ENCODE measurements around the gene BRD2. TPM values are rescaled to one million over a fixed set of nuclear protein-coding genes. Genes with fewer than 3 reads are reported as not detected.
"Not testable (repeated sequence)": the region's sequence is repeated elsewhere in the genome, so short reads cannot be mapped to it uniquely, and the experiment has no call there.

The BRD2 gene
- total RNA-seq (2014; rRNA removed; shearing (Covaris generic)) = 96.2 and 107 TPM in 2 replicates
- polyA plus RNA-seq (2015; cell fraction: cytosol; rRNA removed) = 137 and 185 TPM in 2 replicates
- polyA plus RNA-seq (2015; cell fraction: nucleus; rRNA removed) = 311 and 340 TPM in 2 replicates

DNA sequence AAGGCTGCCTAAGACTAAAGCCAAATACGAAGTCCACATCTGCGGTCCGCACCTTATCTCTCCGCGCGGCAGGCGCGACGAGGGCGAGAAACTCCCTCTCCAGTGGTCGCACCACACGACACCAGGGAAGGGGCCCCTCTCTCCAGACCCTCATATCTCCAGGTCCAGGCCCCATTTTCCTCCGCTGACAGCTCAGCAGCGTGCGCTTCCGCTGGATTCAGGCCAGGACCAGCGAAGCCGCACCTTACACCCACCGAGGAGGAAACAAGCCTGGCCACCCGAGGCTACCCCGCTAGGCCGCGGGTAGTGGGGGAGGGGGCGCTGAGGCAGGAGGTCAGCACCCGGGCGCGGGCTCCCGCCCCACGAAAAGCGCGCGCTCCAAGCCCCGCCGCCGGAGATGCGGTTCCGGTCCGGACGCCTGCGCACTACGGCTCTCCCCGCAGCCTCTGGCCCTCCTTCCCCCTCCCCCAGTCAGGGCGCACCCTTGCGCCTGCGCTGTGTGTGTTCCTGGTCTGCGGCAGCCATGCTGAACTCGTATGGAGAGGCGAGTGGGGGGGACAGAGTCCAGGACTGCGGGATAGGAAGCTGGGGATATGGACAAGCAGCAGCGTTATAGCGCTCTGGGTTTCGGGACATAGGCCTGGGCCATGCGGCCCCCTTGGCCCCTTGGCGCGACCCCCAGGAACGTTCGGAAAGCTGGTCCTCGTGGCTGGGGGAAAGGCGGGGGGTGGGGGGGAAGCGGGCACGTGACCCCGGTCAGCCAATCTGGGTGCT is at the start of gene BRD2:
Gene BRD2 (plus strand): TSS at position 502 of the 774 bp plus-strand sequence. CDS start 4,305 bp downstream, outside the sequence.
- in situ Hi-C loops (cut with HindIII; ENCODE audit: low pct_unique_long_range_greater_than_20kb, low sequenced_read_pairs) = no loop called here
- peak; percentile 97 for DNase-seq (ENCODE audit: low read depth, low spot score)

DNA sequence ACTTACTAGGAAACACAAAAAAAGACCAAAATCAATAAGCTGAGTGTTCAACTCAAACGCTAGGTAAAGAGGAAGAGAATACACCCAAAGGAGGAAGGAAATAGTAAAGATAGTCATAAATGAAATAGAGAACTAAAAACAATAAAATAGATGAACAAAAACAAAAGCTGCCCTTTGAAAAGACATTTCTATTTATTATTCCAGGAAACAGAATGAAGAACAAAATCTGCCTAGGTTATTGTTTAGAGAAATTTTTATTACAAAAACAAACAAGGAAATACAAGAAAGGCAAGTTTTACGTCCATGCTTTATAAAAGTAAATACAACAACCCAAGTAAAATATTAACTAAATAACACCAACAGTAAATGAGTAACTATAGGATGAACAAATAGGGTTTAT is 47.7 kb upstream of the BRD2 start:
- DNase-seq (ENCODE audit: low read depth, low spot score) = no peak
- in situ Hi-C loops (cut with HindIII; ENCODE audit: low pct_unique_long_range_greater_than_20kb, low sequenced_read_pairs) = no loop called here

DNA sequence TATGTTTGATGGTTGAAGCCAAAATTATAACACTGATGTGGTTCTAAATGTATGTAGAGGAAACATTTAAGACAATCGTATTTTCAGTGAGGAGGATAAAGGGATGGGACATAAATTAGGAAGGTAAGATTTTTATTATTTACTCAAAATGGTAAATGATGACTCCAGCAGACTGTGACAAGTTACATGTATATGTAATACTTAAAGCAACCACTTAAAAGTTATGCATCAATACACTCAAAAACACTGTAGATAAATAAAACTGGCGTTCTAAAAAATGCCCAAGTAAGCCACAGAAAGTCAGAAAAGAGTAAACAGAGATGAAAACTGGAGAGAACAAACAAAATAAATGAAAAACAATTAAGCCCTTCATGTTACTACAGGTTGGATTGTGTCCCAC is 46.3 kb upstream of the BRD2 start:
- in situ Hi-C loops (cut with HindIII; ENCODE audit: low pct_unique_long_range_greater_than_20kb, low sequenced_read_pairs) = no loop called here
- no peak for DNase-seq (ENCODE audit: low read depth, low spot score)

DNA sequence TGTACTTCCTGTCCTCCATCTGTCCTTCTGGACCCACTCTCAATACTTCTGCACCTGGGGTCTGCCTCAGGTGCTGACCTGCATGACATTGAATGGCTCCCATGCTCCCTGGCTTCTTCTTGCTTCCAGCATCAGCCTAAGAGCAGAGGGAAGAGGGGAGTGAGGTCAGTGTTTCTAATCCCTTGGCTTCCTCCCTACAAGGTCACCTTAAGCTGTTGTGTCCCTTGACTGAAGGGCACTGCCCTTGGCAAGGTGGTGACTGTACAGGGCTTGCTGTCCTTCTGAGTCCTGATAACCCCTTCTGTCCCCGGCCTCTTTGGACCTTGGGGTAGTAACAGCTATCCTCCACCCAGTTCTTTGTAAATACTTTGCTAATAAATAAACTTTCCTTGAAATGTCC is 37.2 kb upstream of the BRD2 start:
- DNase-seq (ENCODE audit: low read depth, low spot score) = no peak
- in situ Hi-C loops (cut with HindIII; ENCODE audit: low pct_unique_long_range_greater_than_20kb, low sequenced_read_pairs) = no loop called here

DNA sequence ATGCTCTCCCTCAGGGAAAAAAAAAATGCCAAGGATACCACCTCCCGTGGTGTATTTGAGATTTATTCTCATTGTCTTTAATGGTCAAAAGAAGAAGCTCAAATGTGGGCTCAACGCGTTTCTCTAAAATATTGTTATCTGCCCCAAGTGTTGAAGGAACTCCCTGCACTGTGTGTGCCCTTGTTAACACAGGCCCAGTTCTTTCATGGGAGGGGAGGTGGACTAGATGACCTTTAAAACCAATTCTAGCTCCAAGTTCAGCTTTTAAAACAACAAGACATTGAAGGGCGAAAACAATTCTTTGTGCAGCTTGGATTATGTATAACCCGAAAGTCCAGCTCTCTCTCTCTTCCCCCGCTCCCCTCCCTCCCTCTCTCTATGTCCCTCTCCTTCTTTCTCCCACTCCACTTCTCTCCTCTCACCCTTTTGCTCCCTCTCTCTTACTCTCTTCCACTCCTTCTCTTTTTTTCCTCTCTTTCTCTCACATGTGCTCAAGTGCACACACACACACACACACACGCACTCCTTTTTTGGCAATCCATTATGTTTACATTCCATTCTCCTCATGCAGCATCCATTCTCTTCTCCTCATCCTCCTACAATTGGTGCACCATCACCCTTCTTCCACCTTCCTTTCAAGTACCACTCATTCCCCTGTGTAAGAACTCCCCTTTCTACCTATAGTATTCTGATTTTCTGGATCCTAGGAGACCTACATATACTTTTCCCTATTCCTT is 36.1 kb upstream of the BRD2 start:
- no peak for DNase-seq (ENCODE audit: low read depth, low spot score)
- in situ Hi-C loops (cut with HindIII; ENCODE audit: low pct_unique_long_range_greater_than_20kb, low sequenced_read_pairs) = no loop called here

DNA sequence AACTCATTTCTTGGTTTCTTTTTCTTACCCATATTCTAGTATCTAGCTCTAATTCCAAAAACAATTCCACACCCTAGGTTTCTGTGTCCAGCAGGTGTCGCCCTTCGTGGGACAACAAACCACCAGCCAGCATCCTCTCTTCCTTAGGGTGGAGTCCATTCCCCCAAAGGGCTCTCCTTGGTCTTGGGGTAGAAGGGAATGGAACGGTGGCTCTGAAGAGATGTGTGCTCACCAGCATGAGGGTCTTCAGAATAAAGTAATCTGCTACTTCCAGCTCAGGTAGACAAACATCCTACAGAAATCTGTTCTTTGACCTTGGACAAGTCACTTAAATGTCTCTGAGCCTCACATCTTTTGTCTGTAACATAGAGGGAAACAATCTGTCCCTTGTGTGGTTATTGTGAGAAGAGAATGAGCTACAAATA is 34.7 kb upstream of the BRD2 start:
- in situ Hi-C loops (cut with HindIII; ENCODE audit: low pct_unique_long_range_greater_than_20kb, low sequenced_read_pairs) = no loop called here
- peak; percentile 82 for DNase-seq (ENCODE audit: low read depth, low spot score)

DNA sequence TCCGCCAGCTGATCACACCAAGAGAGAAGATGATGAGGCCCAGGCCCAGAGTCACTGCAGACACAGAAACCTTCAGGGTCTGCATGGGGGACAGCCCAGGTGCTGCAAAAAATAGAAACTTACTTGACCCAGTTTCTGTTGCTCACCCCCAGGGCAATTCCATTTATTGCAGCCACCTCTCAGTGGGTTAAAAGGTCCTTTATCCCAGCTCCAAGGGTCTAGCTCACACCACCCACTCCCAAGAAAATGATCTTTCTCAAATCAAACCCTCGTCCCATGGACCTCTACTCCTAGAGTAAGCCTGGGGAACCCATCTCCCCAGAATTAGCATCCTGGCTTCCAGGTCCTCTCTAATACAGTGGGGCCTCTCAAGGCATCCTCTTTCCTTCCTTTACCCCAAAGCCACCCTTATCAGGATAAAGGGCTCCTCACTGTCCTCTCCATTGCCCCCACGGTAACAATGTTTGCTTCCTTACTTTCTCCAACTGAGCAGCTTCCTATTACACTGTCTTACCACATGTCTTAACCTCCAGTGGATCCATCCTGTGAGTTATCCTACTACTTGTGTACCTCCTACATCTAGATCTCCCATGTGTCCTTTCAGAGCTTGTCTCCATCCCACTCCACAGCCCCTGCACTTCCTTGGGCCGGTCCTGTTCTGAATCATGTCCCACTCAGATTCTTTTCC is 32.7 kb upstream of the BRD2 start:
- in situ Hi-C loops (cut with HindIII; ENCODE audit: low pct_unique_long_range_greater_than_20kb, low sequenced_read_pairs) = no loop called here
- DNase-seq (ENCODE audit: low read depth, low spot score) = no peak

DNA sequence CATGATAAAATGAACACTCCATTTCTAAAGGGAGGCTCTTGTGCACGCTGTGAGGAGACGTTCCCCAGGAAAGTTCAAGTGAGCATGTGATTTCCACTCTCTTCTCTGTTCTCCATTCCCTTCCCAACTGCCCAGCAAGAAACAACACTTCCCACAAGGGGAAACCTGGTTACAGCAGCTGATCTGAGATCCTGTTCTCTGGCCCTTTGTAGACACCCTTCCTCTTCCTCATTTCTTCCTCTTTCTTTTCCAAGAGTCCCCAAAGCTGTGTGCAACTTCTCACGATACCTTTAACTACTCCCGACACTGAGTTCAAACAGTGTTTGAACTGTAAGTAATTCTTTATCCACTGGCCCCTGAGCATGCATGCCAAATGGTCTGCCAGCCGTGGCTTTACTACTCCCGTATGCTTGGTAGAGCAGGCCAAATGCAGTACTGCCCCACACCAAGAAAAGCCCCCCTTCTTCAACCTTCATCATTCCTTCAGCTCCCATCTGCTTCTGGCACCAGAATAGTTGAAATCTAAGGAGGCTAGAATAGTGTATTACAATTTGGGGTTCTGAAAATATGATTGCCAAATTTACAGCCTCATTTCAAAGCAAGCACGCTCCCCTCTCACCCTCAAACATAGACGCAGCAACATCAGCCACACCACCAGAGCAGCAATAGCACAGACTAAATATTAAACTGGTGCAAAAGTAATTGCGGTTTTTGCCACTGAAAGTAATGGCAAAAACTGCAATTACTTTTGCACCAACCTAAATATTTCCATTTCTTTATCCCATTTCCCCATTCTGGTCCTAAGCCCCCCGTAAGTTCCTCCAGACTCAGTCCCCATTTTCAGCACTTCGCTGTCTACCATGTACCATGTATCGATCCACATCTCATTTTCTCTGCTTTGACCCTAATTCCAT is 31.9 kb upstream of the BRD2 start:
- no peak for DNase-seq (ENCODE audit: low read depth, low spot score)
- in situ Hi-C loops (cut with HindIII; ENCODE audit: low pct_unique_long_range_greater_than_20kb, low sequenced_read_pairs) = no loop called here

DNA sequence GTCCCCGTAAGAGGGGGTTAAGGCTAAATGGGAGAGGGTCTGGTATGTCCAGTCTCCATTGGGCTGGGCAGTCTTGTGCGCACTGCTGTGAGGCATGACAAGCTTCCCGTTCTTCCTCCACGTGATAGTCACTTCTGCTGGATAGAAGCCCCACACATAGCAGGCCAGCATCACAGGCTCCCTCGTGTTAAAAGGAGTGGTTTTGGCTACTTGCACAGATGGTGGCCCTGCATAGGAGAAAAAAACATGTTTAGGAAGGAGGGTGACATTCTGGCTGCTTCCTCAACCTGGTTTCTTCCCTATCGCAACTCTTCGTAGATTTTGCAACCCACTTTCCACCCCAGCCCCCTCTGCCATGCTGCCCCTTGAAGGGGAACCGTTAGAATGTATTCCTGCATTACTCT is 31.2 kb upstream of the BRD2 start:
- in situ Hi-C loops (cut with HindIII; ENCODE audit: low pct_unique_long_range_greater_than_20kb, low sequenced_read_pairs) = no loop called here

DNA sequence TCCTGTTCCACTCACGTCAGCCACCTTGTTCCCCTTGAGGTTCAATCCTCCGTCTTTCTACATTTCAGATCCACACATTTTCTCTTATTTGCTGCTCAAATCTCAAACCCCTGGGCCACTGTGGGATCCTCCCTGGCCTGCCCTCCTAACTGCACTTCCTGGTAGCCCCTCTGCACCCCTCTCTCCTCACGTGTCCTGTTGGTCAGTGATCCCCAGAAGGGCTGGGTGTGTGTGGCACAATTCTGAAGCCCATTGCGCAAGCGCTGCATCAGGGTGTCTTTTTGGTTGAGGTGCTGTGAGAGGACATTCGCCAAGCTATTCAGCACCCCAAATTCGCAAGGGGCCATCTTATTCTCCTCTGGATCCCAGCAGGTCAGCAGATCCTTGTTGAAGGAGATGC is 29.9 kb upstream of the BRD2 start:
- no peak for DNase-seq (ENCODE audit: low read depth, low spot score)
- in situ Hi-C loops (cut with HindIII; ENCODE audit: low pct_unique_long_range_greater_than_20kb, low sequenced_read_pairs) = no loop called here

More for the DNA sequence above, 31.2 kb upstream of the BRD2 start:
- DNase-seq (ENCODE audit: low read depth, low spot score) = no peak

DNA sequence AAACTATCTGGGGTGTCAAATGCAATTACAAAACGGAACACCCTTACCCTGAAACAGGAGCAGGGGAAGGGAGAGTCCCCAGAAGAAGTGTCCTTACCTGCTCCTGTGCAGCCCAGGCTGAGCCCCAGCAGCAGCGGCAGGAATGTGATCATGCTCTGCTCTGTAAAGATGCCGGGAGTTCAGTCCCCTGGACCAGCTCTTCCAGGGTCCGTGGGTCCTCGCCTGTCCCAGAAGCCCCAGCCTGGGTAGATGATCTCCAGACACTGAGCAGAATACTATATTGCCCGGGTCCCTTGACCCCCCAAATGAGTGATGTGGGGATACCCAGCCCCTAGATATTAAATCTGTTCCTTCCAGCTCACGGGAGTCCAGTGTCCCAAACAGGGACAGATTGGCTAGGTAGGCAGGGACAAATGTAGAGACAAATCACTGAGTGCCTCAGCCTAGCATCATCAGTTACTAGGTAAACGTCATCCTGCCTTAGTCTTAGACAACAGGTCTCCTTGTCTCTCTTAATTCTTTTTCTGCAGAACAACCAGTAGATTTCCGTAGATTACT is 27.7 kb upstream of the BRD2 start, which contains the start of gene HLA-DMB:
Gene HLA-DMB (minus strand): TSS at position 373 of the 558 bp plus-strand sequence. CDS start 221 bp downstream, at position 152.
- DNase-seq (ENCODE audit: low read depth, low spot score) = peak; percentile 89
- in situ Hi-C loops (cut with HindIII; ENCODE audit: low pct_unique_long_range_greater_than_20kb, low sequenced_read_pairs) = no loop called here

DNA sequence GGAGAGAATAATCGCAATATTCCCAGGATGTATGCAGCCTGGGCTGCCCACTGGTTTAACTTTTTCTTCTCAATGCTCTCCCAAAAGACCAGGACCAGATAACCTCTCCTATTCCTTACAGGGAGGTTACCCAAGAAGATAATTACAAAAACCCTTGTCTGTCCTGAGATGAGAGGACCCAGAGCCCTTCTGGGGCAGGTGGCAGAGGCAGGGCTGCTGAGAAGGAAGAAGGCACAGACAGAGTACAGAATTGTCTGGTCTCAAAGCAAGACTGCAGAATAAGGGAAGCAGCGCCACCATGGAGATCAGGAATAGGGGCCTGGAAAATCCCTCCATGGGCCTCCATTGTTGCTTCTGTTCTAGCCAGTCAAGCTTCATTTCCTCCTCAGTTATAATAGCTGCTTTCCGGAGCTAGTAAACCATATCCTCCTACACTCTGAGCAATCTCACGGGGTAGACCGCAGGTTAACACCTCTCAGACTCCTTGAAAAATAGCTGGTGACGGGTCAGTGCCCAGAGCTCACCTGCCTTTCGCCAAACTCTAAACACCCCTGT is 27.1 kb upstream of the BRD2 start:
- in situ Hi-C loops (cut with HindIII; ENCODE audit: low pct_unique_long_range_greater_than_20kb, low sequenced_read_pairs) = no loop called here
- no peak for DNase-seq (ENCODE audit: low read depth, low spot score)

DNA sequence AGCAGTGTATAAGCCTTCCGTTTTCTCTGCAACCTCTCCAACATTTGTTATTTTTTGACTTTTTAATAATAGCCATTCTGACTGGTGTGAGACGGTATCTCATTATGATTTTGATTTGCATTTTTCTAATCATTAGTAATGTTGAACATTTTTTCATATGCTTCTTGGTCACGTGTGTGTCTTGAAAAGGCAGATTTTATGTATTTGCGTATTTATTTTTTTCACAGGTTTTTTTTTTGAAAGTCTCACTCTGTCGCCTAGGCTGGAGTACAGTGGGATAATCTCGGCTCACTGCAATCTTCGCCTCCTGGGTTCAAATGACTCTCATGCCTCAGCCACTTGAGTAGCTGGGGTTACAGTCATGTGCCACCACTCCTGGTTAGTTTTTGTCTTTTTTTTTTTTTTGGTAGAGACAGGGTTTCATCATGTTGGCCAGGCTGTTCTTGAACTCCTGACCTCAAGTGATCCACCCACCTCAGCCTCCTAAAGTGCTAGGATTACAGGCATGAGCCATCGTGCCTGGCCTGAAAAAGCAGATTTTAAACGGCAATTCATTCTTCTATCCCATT is 25.8 kb upstream of the BRD2 start:
- in situ Hi-C loops (cut with HindIII; ENCODE audit: low pct_unique_long_range_greater_than_20kb, low sequenced_read_pairs); DNase-seq (ENCODE audit: low read depth, low spot score): not testable (repeated sequence)

DNA sequence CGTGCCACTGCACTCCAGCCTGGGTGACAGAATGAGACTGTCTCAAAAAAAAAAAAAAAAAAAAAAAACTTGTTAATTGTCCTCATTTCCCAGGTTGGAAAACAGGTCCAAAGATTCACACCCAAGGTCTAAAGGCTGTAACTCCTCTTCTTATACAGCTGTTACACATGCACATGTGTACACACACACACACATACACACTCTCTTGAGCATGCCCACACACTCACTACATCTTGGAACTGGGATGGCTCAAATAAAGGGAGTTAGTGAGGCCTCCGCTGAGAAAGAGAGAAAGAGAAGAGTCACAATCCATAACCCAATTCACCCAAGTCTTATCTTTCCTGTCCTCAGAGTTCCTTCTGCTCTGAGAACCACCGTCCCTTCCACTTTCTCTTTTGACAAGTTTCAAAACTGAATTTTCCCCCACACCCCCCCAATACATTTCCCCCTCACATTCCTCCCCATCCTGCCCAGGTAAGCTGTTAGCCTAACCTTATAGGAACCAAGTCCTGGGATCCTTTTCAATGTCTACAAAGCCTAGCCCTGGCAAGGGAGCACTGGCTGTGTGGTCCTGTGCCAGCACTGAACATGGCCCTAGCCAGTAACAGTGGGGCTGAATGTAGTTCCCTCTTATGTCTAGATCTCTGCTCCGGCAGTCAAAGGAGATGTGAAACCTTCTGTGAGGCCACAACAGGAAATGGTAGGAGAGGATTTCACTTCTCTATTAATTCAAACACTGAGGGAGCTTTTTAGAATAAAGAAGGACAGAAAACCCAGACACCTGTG is 24.3 kb upstream of the BRD2 start:
- in situ Hi-C loops (cut with HindIII; ENCODE audit: low pct_unique_long_range_greater_than_20kb, low sequenced_read_pairs) = no loop called here
- no peak for DNase-seq (ENCODE audit: low read depth, low spot score)

DNA sequence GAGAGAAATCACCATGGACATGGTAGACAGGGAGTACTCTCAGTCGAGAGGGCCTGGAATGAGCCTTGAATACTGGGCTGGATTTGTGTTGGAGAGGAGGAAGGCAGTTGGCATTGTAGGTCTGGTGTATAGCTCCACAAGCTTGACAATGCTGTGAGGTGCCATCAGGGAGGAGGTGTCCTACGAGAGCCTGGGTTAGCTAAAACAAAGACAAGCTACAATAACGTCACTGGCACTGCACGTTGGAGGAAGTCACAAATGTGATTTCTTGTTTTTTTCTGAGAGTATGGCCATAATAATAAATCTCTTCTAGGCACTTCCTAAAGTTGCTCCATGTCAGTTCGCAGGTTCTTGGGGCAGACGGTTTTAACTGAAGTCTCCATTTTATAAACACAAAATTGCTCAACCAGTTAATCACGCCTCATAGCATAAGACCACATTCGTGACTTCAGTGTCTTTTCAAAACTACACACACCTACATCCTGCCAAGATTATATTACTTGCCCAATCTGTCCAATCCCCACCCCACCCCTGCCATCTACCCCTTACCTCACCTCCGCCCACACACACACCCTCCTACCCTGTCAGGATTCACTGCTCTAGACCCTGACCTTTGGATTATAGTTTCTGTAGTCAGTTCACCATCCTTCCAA is 23.2 kb upstream of the BRD2 start:
- no peak for DNase-seq (ENCODE audit: low read depth, low spot score)
- in situ Hi-C loops (cut with HindIII; ENCODE audit: low pct_unique_long_range_greater_than_20kb, low sequenced_read_pairs) = no loop called here

All from SK-MEL-5 (cell line).